ENCODE measurements around the gene NYNRIN. TPM values are rescaled to one million over a fixed set of nuclear protein-coding genes. Genes with fewer than 3 reads are reported as not detected.

The NYNRIN gene
- total RNA-seq, 2 donors from 2014 or later = 6.0 to 10.1 TPM

GRCh38 chr14:24406416-24406815 lies 7.6 kb downstream of the NYNRIN start:
- Histone ChIP-seq H3K9me3 (no peaks in the 10 kb centered on the region), H3K4me1 (peaks cover 0 to 33% of the 10 kb centered on the region in 2 donors), H3K27me3 (no peaks in the 10 kb centered on the region), H3K27ac (no peak overlapping the region), H3K36me3 (peaks cover 17% of the 10 kb centered on the region), H3K4me3 (no peak overlapping the region)
- no peak for DNase-seq (ENCODE audit: low spot score)
- no peak for TF ChIP-seq CTCF (IDR thresholded peaks at IDR 0.05)

- no peak overlapping the region for H3K4me3 ChIP-seq
- no peak overlapping the region for H3K27ac ChIP-seq
- H3K36me3 ChIP-seq = peaks cover 17% of the 10 kb centered on the region
- no peak for DNase-seq (ENCODE audit: low spot score)
- no peaks in the 10 kb centered on the region for H3K9me3 ChIP-seq
- peaks cover 0 to 19% of the 10 kb centered on the region in 2 donors for H3K4me1 ChIP-seq
- no peak for TF ChIP-seq CTCF (IDR thresholded peaks at IDR 0.05)
- no peaks in the 10 kb centered on the region for H3K27me3 ChIP-seq
Observed at GRCh38 chr14:24407608-24408325, 9.0 kb downstream of the NYNRIN start.

GRCh38 chr14:24408764-24409163 lies 10.0 kb downstream of the NYNRIN start:
- Histone ChIP-seq H3K36me3 (peaks cover 23% of the 10 kb centered on the region), H3K9me3 (no peaks in the 10 kb centered on the region), H3K27ac (no peak overlapping the region), H3K4me3 (no peak overlapping the region), H3K4me1 (peaks cover 0 to 9% of the 10 kb centered on the region in 2 donors), H3K27me3 (no peaks in the 10 kb centered on the region)
- DNase-seq (ENCODE audit: low spot score) = no peak
- TF ChIP-seq CTCF (IDR thresholded peaks at IDR 0.05) = no peak

GRCh38 chr14:24409192-24409591 lies 10.4 kb downstream of the NYNRIN start:
- no peak overlapping the region for H3K4me3 ChIP-seq
- peaks cover 0 to 5% of the 10 kb centered on the region in 2 donors for H3K4me1 ChIP-seq
- H3K36me3 ChIP-seq = peaks cover 23% of the 10 kb centered on the region
- DNase-seq (ENCODE audit: low spot score) = no peak
- no peaks in the 10 kb centered on the region for H3K27me3 ChIP-seq
- no peaks in the 10 kb centered on the region for H3K9me3 ChIP-seq
- no peak for TF ChIP-seq CTCF (IDR thresholded peaks at IDR 0.05)
- no peak overlapping the region for H3K27ac ChIP-seq

- Histone ChIP-seq H3K36me3 (peaks cover 23% of the 10 kb centered on the region), H3K4me3 (no peak overlapping the region), H3K27ac (no peak overlapping the region), H3K9me3 (no peaks in the 10 kb centered on the region), H3K4me1 (no peaks in the 10 kb centered on the region), H3K27me3 (no peaks in the 10 kb centered on the region)
- DNase-seq (ENCODE audit: low spot score) = no peak
- TF ChIP-seq CTCF (IDR thresholded peaks at IDR 0.05) = no peak
Observed at GRCh38 chr14:24409956-24410355, 11.2 kb downstream of the NYNRIN start.
